Activated effector memory CD4-positive, alpha-beta T cell treated with anti-CD3 and anti-CD28 coated beads, Interleukin-2, amount 50 U/mL, for 16 hours (primary cell): ENCODE data around the gene PGF.
A peak's percentile ranks its signal among the peaks of the same experiment; 100 is the strongest.
"Not testable (repeated sequence)": the region's sequence is repeated elsewhere in the genome, so short reads cannot be mapped to it uniquely, and the experiment has no call there.

ENCODE experiments used
- DNase-seq: peaks from one replicate; pipeline ENCODE4 v3.0.0-alpha.2; 2020

PGF gene

DNA sequence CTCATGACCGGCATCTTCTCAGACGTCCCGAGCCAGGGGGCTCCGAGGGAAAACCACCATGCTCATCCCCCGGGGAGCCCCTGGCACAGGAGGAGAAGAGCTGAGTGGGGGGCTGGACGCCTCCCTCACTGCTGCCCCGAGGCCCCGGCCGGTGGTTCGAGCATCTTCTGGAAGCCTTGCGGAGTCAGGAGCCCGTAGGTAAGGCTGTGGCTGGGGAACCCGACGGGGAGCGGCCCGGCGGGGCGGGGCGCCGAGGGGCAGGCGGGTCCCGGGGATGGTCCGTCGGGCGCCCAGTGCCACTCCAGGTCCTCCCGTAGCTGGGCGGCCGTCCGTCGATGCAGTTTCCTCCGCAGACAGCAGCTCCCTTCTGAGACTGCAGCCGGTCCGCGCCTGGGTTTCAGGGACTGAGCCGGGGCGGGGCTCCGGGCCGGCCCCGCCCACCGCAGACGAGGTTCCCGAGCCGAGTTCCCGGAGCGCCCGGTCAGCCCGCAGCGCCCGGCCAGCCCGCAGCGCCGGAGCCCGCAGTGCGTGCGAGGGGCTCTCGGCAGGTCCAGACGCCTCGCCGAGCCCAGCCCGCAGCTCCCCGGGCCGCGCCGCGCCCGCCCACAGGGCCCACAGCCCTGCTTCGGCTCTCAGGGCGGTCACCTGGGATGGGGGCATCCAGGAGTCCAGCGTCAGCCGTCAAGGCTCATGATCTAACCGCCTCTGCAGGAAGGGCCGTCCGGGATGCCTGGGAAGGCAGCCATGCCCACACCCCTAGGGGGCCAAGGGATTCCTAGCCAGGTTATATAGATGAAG is at the start of gene PGF:
Gene PGF (minus strand): TSS at position 369 of the 798 bp plus-strand sequence. CDS start 355 bp downstream, at position 14.
- DNase-seq: peak; percentile 79

DNA sequence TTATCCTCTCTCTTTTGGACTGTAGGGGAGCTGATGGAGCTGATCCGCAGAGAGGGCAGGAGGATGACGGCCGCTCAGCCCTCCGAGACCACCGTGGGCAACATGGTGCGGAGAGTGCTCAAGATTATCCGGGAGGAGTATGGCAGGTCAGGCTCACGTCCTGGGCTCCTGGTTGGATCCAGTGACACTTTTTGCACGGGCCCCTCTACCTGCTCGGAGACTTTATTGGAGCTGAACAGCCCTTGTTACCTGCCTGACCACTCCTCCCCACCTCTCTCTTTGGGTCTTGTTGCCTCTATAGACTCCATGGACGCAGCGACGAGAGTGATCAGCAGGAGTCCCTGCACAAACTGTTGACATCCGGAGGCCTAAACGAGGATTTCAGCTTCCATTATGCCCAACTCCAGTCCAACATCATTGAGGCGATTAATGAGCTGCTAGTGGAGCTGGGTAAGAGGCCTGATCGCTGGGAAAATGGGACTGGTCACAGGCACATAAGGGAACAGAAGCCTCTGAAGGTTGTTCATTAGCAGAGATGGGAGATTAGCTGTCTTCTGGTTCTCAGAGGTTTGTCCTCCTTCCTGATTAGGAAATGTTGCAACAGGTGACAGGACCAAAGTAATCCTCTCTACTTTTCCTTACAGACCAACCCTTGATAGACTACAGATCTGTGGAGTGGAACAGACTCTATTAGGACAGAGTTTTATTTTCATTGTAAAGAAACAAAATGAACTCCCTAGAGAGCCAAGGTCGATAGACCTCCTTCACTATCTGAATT is 48.0 kb upstream of the PGF start:
- DNase-seq: no peak

DNA sequence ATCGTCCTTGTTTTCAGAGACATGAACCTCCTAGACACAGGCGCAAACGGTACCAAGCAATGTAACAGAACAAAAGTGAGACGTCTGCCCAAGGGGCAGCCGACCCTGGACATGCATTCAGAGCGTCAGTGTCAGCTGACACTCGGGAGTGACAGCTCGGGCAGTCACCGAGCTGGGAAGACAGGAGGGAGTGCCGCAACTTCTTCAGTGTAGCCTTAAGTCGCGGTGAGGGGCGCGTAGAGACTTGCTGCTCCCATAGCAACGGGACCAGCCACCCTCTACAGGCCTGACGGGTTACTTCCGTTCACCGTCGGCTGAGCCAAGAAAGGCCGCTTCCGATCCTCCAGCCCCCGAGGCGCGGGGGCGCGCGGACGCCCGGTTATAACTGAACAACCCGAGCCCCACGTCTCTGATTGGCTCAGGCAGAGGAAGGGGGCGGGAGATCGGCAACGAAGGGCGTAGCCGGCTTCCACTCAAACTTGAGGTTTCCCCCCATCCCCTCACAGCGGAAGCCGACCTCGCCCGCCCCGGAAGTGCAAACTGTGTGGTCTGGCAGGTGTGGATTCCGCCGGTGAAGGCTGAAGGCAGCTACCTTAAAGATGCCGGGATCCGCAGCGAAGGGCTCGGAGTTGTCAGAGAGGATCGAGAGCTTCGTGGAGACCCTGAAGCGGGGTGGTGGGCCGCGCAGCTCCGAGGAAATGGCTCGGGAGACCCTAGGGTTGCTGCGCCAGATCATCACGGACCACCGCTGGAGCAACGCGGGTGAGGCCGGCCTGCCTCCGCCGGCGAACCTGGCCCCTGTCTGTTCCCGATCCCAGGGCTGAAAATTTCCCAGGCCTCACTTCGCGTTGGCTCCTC is 47.2 kb upstream of the PGF start, which contains the start of gene EIF2B2:
Gene EIF2B2 (plus strand): TSS at position 530 of the 858 bp plus-strand sequence. CDS start 70 bp downstream, at position 600.
- DNase-seq: peak; percentile 100

DNA sequence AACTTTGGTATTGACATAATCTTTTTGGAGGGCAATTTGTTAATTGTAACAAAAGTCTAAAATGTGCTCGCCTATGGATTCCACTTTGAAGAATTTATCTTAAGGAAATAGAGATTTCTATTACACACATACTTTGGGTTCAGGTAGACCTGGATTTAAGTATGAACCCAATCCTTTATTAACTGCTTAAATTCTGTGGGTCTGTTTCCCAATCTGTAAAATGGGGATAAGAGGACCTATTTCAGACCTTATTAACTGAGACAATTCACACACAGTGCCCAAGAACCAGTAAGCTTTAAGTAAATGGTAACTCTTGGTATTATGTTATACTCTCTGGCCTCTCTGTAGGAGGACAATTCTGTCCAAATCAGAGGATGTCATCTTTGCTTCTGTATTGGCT is 46.5 kb upstream of the PGF start:
- no peak for DNase-seq

DNA sequence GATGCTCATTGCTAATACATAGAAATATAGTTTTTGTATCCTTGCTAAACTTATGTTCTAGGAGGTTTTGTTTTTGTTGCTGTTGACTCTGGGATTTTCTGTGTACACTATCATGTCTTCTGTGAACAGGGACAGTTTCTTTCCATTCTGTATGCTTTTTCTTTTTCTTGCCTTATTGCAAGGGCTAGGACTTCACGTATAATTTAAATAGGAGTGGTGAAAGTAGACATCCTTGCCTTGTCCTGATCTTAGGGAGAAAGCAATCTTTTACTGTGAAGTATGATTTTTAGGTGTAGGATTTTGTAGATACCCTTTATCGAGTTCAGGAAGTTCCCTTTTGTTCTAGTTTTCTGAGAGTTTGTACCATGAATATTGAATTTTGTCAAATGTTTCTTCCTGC is 45.9 kb upstream of the PGF start:
- no peak for DNase-seq

DNA sequence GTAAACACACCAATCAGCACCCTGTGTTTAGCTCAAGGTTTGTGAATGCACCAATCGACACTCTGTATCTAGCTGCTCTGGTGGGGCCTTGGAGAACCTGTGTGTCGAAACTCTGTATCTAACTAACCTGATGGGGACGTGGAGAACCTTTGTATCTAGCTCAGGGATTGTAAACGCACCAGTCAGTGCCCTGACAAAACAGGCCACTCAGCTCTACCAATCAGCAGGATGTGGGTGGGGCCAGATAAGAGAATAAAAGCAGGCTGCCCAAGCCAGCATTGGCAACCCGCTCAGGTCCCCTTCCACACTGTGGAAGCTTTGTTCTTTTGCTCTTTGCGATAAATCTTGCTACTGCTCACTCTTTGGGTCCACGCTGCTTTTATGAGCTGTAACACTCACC is 40.4 kb upstream of the PGF start:
- DNase-seq: not testable (repeated sequence)

DNA sequence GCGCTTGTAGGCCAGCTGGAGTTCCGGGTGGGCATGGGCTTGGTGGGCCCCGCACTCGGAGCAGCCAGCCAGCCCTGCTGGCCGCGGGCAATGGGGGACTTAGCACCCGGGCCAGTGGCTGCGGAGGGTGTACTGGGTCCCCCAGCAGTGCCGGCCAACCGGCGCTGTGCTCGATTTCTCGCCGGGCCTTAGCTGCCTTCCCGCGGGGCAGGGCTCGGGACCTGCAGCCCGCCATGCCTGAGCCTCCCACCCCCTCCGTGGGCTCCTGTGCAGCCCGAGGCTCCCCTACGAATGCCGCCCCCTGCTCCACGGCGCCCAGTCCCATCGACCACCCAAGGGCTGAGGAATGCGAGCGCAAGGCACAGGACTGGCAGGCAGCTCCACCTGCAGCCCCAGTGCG is 38.8 kb upstream of the PGF start:
- not testable (repeated sequence) for DNase-seq

DNA sequence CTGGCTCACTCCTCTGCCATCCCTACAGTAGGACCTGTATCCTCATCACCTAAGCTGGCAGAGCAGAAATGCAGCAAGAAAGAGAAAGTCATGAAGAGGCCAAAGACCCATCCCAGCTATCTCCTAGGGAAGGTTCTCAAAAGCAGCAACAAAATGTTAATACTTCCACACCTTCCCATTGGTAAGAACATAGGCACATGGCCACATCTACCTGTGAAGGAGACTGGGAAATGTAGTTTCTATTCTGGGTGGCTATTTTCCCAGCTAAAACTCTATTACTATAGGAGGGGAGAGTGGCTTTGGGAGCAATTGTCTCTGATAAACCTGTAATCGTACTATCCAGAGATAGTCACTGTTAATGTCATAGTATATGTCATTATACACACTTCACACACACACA is 33.6 kb upstream of the PGF start:
- no peak for DNase-seq

DNA sequence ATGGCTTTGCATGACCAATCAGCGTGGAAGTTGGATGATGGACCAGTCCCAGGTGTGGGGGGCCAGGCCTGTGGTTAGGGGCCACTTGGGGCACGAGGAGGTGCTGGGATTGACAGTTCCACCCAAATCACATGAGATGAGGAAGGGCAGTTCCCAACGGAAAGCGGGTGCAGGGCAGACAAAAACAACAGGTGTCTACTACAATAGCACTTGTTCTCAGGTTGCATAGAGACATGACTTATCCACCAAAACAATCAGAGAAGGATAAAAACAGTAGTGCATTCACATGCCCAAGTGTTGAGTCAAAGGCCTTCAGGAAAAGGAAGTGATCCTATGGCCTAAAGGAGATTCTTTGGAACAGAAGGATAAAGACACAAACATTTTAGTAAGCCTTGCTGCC is 32.7 kb upstream of the PGF start:
- no peak for DNase-seq

DNA sequence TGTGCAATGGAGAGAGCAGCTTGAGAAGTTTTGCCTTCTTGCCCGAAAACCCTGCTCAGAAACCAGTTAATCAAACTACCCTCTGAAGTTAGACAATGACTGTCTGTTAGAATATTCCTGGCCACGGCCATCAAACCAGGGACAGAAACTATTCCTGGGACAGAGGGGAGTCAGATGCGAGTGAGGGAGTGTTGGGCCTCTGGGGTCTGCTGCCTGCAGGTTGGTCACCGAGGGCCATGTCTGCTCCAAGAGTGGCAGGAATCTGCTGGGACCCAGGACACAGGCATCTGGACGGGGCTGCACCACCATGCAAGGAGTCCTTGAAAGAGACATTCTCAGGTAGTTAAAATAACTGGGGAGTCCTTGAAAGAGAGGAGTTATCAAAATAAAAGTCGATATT is 30.4 kb upstream of the PGF start:
- no peak for DNase-seq

DNA sequence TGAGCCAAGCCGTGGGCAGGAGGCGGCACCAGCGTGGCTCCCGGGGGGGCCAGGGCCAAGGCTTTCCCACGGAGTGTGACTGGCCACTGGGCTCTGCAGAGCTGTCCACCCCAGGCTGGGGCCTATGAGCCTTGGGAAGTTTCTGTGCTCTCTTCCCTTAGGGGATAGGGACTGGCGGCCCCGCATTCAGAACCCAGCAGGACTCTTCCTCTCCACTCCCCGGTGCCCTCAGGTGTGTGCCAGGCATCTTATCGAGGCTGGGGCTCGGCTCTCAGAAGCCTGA is 29.6 kb upstream of the PGF start:
- no peak for DNase-seq

DNA sequence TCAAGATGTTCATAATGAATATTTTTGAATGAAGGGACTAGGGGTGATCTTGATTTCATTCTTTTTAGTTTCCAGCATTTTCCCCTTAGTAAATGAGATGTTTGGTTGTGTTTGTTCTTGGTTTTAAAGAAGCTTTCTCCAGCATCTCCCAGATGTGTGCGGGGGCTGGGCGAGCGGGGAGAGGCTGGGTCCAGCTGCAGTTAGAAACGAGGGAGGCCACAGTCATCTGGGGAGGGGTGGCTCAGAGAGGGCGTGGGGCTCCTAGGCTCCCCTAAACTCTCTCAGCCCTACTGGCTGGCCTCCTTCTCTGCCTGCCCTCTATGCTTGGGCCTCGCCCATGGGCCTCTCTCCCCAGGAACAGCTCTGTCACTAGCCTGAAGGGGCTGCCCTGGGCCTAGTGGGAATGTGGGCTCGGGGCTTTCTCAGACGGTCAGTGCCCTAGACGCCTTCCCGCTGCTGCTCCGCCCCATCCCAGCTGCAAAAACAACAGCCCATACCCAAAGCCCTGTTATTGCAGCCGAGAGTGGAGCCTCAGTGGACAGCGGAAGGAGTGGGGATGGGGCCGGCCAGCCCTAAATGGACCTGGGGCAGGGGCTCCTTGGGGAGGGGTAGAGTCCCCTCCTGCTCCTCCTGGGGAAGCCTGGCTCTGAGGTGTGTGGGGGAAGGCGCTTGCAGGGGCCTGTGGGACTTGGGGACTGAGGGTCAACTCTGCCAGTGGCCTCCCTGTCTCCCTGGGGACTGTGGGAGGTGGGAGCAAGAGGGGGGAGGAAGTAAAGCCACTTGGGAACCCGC is 29.0 kb upstream of the PGF start:
- no peak for DNase-seq

DNA sequence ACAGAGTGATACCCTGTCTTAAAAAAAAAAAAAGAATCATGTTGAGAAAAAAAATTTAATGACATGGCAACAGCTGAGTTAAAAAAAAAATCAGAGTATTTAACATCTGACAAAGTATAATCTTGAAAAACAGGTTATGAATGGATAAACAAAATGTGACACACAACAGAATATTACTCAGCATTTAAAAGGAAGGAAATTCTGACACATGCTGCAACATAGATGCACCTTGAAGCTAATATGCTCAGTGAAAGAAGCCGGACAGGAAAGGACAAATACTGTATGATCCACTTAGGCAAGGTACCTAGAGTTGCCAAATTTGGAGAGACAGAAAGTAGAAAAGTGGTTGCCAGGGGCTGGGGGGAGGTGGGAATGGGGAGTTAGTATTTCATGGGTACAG is 27.9 kb upstream of the PGF start:
- DNase-seq: no peak

DNA sequence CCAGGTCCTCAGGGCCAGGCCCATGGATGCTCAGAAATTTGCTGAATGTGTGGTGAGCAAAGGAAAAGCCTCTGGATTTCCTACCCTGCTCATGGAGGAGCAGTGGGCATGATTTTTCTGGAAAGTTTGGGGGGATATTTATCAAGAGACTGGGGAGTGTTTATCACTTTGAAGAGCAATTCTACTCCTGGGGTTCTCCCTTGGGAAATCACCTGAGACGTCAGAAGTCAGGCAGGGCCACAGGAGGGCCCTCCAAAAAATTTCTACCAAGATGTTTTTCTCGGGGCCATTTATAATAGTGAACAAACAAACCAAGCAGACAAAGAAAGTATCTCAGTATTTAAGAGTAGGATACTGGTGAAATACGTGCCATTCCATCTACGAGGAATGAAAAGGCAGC is 27.3 kb upstream of the PGF start:
- no peak for DNase-seq

DNA sequence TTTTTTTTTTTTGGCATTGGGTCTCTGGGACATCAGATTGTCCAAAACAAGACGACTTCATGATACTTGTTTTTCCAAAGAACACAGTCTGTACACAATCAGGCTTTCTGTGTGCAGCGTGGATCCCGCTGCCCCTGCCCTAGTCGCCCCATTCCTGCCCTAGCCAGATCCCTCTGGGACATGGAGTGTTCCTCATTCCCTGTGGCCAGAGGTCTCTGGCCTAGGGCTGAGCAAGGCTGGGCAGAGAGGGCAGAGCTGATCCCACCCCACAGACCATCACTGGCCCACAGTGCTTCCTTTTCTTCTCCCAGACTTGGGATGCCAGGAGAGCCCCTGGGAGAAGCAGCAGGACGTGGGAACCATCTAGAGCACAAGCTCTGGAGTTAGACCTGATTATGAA is 26.4 kb upstream of the PGF start:
- DNase-seq: no peak

DNA sequence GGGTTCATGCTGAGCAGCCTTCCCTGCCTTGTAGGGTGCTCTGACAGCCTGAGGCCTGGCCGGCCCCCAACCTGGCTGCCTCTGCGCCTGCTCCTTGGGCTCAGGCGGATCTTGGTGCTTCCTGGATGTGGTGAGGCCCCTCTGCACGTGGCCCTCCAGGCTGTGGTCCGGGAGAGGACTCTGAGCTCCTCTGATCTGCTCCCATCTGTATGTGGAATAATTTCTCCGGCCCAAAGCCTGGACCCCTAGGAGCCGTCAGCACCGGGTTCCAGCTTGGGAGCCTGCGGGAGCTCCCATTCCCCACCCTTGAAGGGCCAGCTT is 26.0 kb upstream of the PGF start:
- no peak for DNase-seq

DNA sequence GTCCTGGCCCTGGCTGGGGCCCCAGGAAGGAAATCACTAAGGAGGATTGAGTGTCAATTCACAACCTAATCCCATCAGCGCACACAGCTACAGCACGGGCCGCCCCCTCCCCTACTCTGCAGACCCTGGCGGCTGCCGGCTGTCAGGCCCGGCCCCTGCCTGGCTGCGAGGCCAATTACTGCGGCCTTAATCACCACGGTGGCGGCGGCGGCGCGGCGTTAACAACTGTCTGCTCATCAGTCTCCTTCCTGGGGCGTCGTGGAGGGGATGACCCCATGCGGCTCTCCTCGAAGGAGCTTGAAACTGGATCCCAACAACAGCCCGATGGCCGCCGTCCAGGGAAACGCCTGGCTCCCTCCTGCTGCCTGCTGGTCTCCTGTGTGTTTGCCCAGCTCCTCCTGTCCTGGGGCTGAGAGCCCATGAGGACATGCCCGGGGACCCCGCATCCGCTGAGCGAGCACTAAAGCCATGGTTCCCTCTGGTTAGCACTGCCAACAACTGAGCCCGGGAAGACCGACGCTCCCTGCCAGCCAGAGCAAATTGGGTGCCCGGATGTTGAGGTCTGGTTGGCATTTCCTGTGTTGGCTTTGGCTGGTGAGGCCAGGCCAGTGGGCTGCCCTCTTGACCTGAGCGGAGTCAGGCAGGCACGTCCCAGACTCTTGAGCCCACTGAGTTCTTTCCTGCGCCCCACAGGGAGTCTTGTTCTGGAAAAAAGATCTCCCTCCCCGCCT is 25.5 kb upstream of the PGF start:
- DNase-seq: no peak

DNA sequence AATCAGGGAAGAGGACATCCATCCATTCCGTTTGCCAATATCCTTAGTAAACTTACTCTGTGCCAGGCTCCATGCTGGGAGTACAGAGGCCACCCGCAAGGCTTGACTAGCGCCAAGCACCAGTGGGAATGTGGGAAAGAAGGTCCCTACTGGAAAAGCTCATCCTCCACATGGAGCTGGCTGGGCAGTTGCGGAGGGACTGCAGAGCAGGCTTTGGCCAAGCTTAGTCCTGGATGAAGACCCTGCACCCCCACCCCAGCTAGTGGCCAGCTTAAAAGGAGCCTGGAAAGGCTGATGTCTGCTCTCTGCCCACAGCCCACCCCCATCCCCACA is 25.0 kb upstream of the PGF start:
- no peak for DNase-seq

DNA sequence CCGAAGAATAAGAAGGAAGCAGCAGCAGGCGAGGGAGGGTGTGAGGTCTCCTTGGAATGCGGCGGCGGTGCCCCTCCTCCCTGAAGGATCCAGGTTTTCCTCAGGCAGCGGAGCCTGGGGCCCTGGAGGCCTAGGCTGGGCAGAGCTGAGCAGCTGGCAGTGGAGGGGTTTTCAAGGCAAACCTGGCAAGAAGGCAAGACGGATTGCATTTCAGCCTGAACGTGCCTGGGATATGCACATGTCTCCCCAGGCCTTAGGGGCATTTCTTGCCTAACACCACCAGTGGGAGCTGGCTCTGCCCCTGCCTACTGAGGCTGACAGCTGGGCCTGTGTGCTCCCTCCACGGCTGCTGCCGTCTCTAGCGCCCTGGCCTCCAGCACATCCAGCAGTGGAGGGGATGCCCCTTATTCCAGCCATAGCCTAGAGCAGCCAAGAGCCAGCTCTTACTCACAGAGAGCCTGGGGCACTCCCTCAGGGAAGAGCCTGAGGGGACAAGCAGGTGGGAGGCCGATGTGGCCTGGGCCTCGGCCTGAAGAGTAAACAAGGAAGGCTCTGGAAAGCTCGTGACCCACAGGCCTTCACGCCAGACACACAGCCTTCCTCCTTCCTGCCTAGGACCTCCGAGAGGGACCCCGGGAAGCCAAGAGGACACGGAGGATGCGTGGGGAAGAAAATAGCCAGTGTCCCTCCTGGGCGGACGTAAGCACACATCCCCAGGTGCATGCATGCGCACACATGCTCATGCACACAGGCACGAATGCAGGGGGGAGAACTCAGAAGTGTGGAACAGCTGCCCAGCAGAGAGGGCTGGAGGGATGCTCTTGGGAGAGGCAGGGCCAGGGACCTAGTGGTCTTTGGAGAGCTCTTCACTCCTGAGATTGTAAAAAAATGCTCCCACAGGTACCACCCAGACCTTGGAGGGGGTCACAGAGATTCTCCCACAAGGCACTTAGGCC is 24.3 kb upstream of the PGF start:
- DNase-seq: no peak

DNA sequence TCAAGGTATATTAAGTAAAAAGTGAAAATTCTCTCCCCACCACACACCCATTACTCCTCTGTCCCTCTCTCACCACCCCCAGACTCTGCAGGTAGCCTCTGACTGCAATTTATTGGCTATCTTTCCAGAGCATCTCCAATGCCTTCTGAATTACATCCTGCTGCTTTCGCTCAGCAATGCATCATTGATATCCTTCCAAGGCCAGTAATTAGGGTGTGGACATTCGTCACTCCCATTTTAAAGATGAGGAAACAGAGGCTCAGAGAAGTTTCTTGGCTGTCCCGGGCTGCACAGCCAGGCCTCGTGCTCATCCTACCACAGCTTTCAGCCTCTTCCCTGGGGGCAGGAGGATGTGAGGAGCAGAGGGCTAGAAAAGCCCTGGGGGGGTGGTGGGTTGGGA is 23.6 kb upstream of the PGF start:
- DNase-seq: no peak

DNA sequence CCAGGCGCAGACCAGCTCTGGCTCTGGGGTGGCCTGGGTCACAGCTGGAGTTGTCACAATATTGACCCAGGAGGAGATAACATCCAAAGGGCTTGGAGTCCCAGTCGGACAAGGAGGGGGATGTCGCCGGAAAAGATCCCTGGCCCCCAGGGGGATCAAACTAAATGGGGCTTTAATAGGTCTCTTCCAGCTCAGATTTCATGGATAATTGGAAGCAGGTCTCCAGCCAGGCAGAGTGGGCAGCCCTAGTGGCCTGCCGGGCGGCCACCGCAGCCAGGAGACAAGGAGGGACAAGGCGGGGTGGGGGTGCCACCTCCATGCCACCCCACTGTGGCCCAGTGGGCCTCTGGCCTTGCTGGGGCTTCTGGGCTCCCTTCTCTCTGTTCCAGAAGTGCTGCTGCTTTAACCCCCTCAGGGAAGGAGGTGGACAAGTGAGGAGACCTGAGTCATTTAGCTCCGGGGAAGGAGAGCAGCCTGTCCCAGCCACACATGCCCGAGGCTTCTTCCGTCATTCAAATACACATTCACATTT is 23.1 kb upstream of the PGF start:
- DNase-seq: peak; percentile 31
